Measurements from ENCODE around the gene TP53AIP1.

TP53AIP1 gene

GRCh38 chr11:128942817-128943427 lies at the start of gene TP53AIP1:
TSS of gene TP53AIP1 (minus strand) at chr11:128942871. CDS start at chr11:128937818, 5,053 bp downstream.
- Histone ChIP-seq H3K36me3 (ENCODE audit: insufficient read depth, low read length) (no peaks in the 10 kb centered on the region), H3K27me3 (ENCODE audit: insufficient read depth, low read length) (no peaks in the 10 kb centered on the region), H2AFZ (ENCODE audit: low read depth, low read length) (no peak within 1 kb of the TSS), H3K4me3 (ENCODE audit: low read length) (no peak within 1 kb of the TSS), H3K9me3 (ENCODE audit: low read length) (no peaks in the 10 kb centered on the region), H3K4me1 (ENCODE audit: insufficient read depth, low read length) (peaks cover 2% of the 10 kb centered on the region)

- H3K9me3 ChIP-seq (ENCODE audit: low read length), result no peaks in the 10 kb centered on the region
- no peak overlapping the region for H2AFZ ChIP-seq (ENCODE audit: low read depth, low read length)
- no peak overlapping the region for H3K4me3 ChIP-seq (ENCODE audit: low read length)
- H3K4me1 ChIP-seq (ENCODE audit: insufficient read depth, low read length), result no peaks in the 10 kb centered on the region
- H3K36me3 ChIP-seq (ENCODE audit: insufficient read depth, low read length), result peaks cover 9% of the 10 kb centered on the region
- no peaks in the 10 kb centered on the region for H3K27me3 ChIP-seq (ENCODE audit: insufficient read depth, low read length)
Observed at GRCh38 chr11:128988242-128988970, 45.7 kb upstream of the TP53AIP1 start.

GRCh38 chr11:128985880-128986279 lies 43.2 kb upstream of the TP53AIP1 start:
- Histone ChIP-seq H3K4me3 (ENCODE audit: low read length) (no peak overlapping the region), H3K9me3 (ENCODE audit: low read length) (no peaks in the 10 kb centered on the region), H3K36me3 (ENCODE audit: insufficient read depth, low read length) (peaks cover 14% of the 10 kb centered on the region), H3K27me3 (ENCODE audit: insufficient read depth, low read length) (no peaks in the 10 kb centered on the region), H3K4me1 (ENCODE audit: insufficient read depth, low read length) (peaks cover 6% of the 10 kb centered on the region), H2AFZ (ENCODE audit: low read depth, low read length) (no peak overlapping the region)

- Histone ChIP-seq H3K4me3 (ENCODE audit: low read length) (no peak overlapping the region), H3K27me3 (ENCODE audit: insufficient read depth, low read length) (no peaks in the 10 kb centered on the region), H3K4me1 (ENCODE audit: insufficient read depth, low read length) (peaks cover 6% of the 10 kb centered on the region), H2AFZ (ENCODE audit: low read depth, low read length) (no peak overlapping the region), H3K36me3 (ENCODE audit: insufficient read depth, low read length) (peaks cover 34% of the 10 kb centered on the region), H3K9me3 (ENCODE audit: low read length) (no peaks in the 10 kb centered on the region)
Observed at GRCh38 chr11:128983023-128983422, 40.4 kb upstream of the TP53AIP1 start.

- Histone ChIP-seq H3K36me3 (ENCODE audit: insufficient read depth, low read length) (peaks cover 43% of the 10 kb centered on the region), H2AFZ (ENCODE audit: low read depth, low read length) (no peak overlapping the region), H3K4me1 (ENCODE audit: insufficient read depth, low read length) (peaks cover 6% of the 10 kb centered on the region), H3K4me3 (ENCODE audit: low read length) (no peak overlapping the region), H3K9me3 (ENCODE audit: low read length) (no peaks in the 10 kb centered on the region), H3K27me3 (ENCODE audit: insufficient read depth, low read length) (no peaks in the 10 kb centered on the region)
Observed at GRCh38 chr11:128981254-128981653, 38.6 kb upstream of the TP53AIP1 start.

- Histone ChIP-seq H3K27me3 (ENCODE audit: insufficient read depth, low read length) (no peaks in the 10 kb centered on the region), H3K36me3 (ENCODE audit: insufficient read depth, low read length) (peaks cover 69% of the 10 kb centered on the region), H3K4me1 (ENCODE audit: insufficient read depth, low read length) (no peaks in the 10 kb centered on the region), H3K4me3 (ENCODE audit: low read length) (no peak overlapping the region), H3K9me3 (ENCODE audit: low read length) (no peaks in the 10 kb centered on the region), H2AFZ (ENCODE audit: low read depth, low read length) (no peak overlapping the region)
Observed at GRCh38 chr11:128970598-128971190, 28.0 kb upstream of the TP53AIP1 start.

- Histone ChIP-seq H3K4me1 (ENCODE audit: insufficient read depth, low read length) (peaks cover 10% of the 10 kb centered on the region), H2AFZ (ENCODE audit: low read depth, low read length) (no peak overlapping the region), H3K27me3 (ENCODE audit: insufficient read depth, low read length) (no peaks in the 10 kb centered on the region), H3K4me3 (ENCODE audit: low read length) (no peak overlapping the region), H3K9me3 (ENCODE audit: low read length) (no peaks in the 10 kb centered on the region), H3K36me3 (ENCODE audit: insufficient read depth, low read length) (peaks cover 56% of the 10 kb centered on the region)
Observed at GRCh38 chr11:128968916-128969315, 26.2 kb upstream of the TP53AIP1 start.

- no peak overlapping the region for H3K4me3 ChIP-seq (ENCODE audit: low read length)
- no peaks in the 10 kb centered on the region for H3K27me3 ChIP-seq (ENCODE audit: insufficient read depth, low read length)
- H2AFZ ChIP-seq (ENCODE audit: low read depth, low read length), result no peak overlapping the region
- H3K9me3 ChIP-seq (ENCODE audit: low read length), result no peaks in the 10 kb centered on the region
- H3K36me3 ChIP-seq (ENCODE audit: insufficient read depth, low read length), result peaks cover 42% of the 10 kb centered on the region
- peaks cover 14% of the 10 kb centered on the region for H3K4me1 ChIP-seq (ENCODE audit: insufficient read depth, low read length)
Observed at GRCh38 chr11:128967578-128967977, 24.9 kb upstream of the TP53AIP1 start.

- no peaks in the 10 kb centered on the region for H3K27me3 ChIP-seq (ENCODE audit: insufficient read depth, low read length)
- H3K4me3 ChIP-seq (ENCODE audit: low read length), result no peak overlapping the region
- H2AFZ ChIP-seq (ENCODE audit: low read depth, low read length), result no peak overlapping the region
- H3K36me3 ChIP-seq (ENCODE audit: insufficient read depth, low read length), result peaks cover 23% of the 10 kb centered on the region
- no peaks in the 10 kb centered on the region for H3K9me3 ChIP-seq (ENCODE audit: low read length)
- peaks cover 14% of the 10 kb centered on the region for H3K4me1 ChIP-seq (ENCODE audit: insufficient read depth, low read length)
Observed at GRCh38 chr11:128965485-128965884, 22.8 kb upstream of the TP53AIP1 start.

GRCh38 chr11:128964463-128964930 lies 21.8 kb upstream of the TP53AIP1 start:
- Histone ChIP-seq H3K36me3 (ENCODE audit: insufficient read depth, low read length) (peaks cover 13% of the 10 kb centered on the region), H3K27me3 (ENCODE audit: insufficient read depth, low read length) (no peaks in the 10 kb centered on the region), H3K4me3 (ENCODE audit: low read length) (no peak overlapping the region), H2AFZ (ENCODE audit: low read depth, low read length) (no peak overlapping the region), H3K9me3 (ENCODE audit: low read length) (no peaks in the 10 kb centered on the region), H3K4me1 (ENCODE audit: insufficient read depth, low read length) (peaks cover 14% of the 10 kb centered on the region)

- Histone ChIP-seq H3K27me3 (ENCODE audit: insufficient read depth, low read length) (no peaks in the 10 kb centered on the region), H3K9me3 (ENCODE audit: low read length) (no peaks in the 10 kb centered on the region), H2AFZ (ENCODE audit: low read depth, low read length) (no peak overlapping the region), H3K4me1 (ENCODE audit: insufficient read depth, low read length) (peaks cover 14% of the 10 kb centered on the region), H3K36me3 (ENCODE audit: insufficient read depth, low read length) (peaks cover 6% of the 10 kb centered on the region), H3K4me3 (ENCODE audit: low read length) (no peak overlapping the region)
Observed at GRCh38 chr11:128963744-128964325, 21.2 kb upstream of the TP53AIP1 start.

- H3K36me3 ChIP-seq (ENCODE audit: insufficient read depth, low read length), result no peaks in the 10 kb centered on the region
- H3K4me1 ChIP-seq (ENCODE audit: insufficient read depth, low read length), result peaks cover 14% of the 10 kb centered on the region
- H3K4me3 ChIP-seq (ENCODE audit: low read length), result no peak overlapping the region
- H2AFZ ChIP-seq (ENCODE audit: low read depth, low read length), result no peak overlapping the region
- H3K27me3 ChIP-seq (ENCODE audit: insufficient read depth, low read length), result no peaks in the 10 kb centered on the region
- no peaks in the 10 kb centered on the region for H3K9me3 ChIP-seq (ENCODE audit: low read length)
Observed at GRCh38 chr11:128962896-128963295, 20.2 kb upstream of the TP53AIP1 start.

GRCh38 chr11:128961645-128962044 lies 19.0 kb upstream of the TP53AIP1 start:
- Histone ChIP-seq H2AFZ (ENCODE audit: low read depth, low read length) (no peak overlapping the region), H3K4me3 (ENCODE audit: low read length) (no peak overlapping the region), H3K4me1 (ENCODE audit: insufficient read depth, low read length) (peaks cover 14% of the 10 kb centered on the region), H3K27me3 (ENCODE audit: insufficient read depth, low read length) (no peaks in the 10 kb centered on the region), H3K36me3 (ENCODE audit: insufficient read depth, low read length) (no peaks in the 10 kb centered on the region), H3K9me3 (ENCODE audit: low read length) (no peaks in the 10 kb centered on the region)
